HEK293 (cell line): Measurements from ENCODE around the gene CRYGN.

Source experiments
- CTCF ChIA-PET: fragments of 350-600 bp; formaldehyde crosslinking; extraction: SDS; loops from one replicate; lab custom pipeline; 2021; ENCODE audit warnings: antibody characterized with exemption; lab: Yijun Ruan, JAX
- POLR2A ChIA-PET: fragments of 300-600 bp; formaldehyde crosslinking; extraction: SDS; loops from one replicate; lab custom pipeline; 2020; ENCODE audit warnings: antibody characterized with exemption, inconsistent platforms; lab: Yijun Ruan, JAX
- H3K27ac ChIP-seq: fragments of 200-500 bp; sonication (Bioruptor generic); 2 replicates; pipeline ENCODE4 v1.5.1; 2014; ENCODE audit warnings: low read depth, low read length, control low read depth, inconsistent platforms; ENCODE audit errors: extremely low read depth
- H3K36me3 ChIP-seq, 2 experiments: fragments of 200-500 bp in 1 of 2; sonication (Bioruptor generic) in 1 of 2; 1 replicate in 1 of 2; 2 replicates in 1 of 2; pipeline ENCODE4 v1.5.1; 2014 to 2017; ENCODE audit warnings: inconsistent platforms in 2 of 2, low read length in 2 of 2; ENCODE audit not compliant: control insufficient read depth in 2 of 2, insufficient read depth in 1 of 2
- H3K4me1 ChIP-seq: fragments of 200-500 bp; sonication (Bioruptor generic); 2 replicates; pipeline ENCODE4 v1.5.1; 2014; ENCODE audit warnings: mild to moderate bottlenecking, low read length, inconsistent platforms; ENCODE audit not compliant: control insufficient read depth, insufficient read depth
- H3K4me3 ChIP-seq: 2 replicates; pipeline ENCODE4 v1.5.1; 2011; ENCODE audit warnings: low read depth, mild to moderate bottlenecking, control low read depth, low read length, moderate library complexity
- H3K9me3 ChIP-seq: fragments of 200-500 bp; sonication (Bioruptor generic); 2 replicates; pipeline ENCODE4 v1.5.1; 2014; ENCODE audit warnings: low read depth, low read length, inconsistent platforms; ENCODE audit not compliant: control insufficient read depth, insufficient read depth
- ATF2 ChIP-seq: fragments of 450-650 bp; formaldehyde crosslinking; IDR thresholded peaks from 2 replicates; pipeline ENCODE4 v1.5.1; 2016; ENCODE audit warnings: missing biosample characterization, missing genetic modification characterization, low read depth
- GLI4 ChIP-seq: fragments of 450-650 bp; formaldehyde crosslinking; IDR thresholded peaks from 2 replicates; pipeline ENCODE4 v1.5.1; 2016; ENCODE audit warnings: missing biosample characterization, missing genetic modification characterization
- MYNN ChIP-seq: fragments of 450-650 bp; formaldehyde crosslinking; IDR thresholded peaks from 2 replicates; pipeline ENCODE4 v1.5.1; 2016; ENCODE audit warnings: missing biosample characterization, missing genetic modification characterization, borderline replicate concordance
- RBAK ChIP-seq: fragments of 450-650 bp; formaldehyde crosslinking; IDR thresholded peaks from 2 replicates; pipeline ENCODE4 v1.5.1; 2016; ENCODE audit warnings: missing biosample characterization, missing genetic modification characterization
- SCRT1 ChIP-seq: fragments of 450-650 bp; formaldehyde crosslinking; IDR thresholded peaks from 2 replicates; pipeline ENCODE4 v1.5.1; 2016; ENCODE audit warnings: missing biosample characterization, missing genetic modification characterization, borderline replicate concordance
- TCF7L2 ChIP-seq: IDR thresholded peaks from 2 replicates; pipeline ENCODE4 v1.6.1; 2011; ENCODE audit warnings: low read depth, mild to moderate bottlenecking, inconsistent platforms, low read length, moderate library complexity, borderline replicate concordance
- ZBTB48 ChIP-seq: fragments of 450-650 bp; formaldehyde crosslinking; IDR thresholded peaks from 2 replicates; pipeline ENCODE4 v1.5.1; 2016; ENCODE audit warnings: missing biosample characterization, missing genetic modification characterization
- ZNF138 ChIP-seq: fragments of 450-650 bp; formaldehyde crosslinking; IDR thresholded peaks from 2 replicates; pipeline ENCODE4 v1.5.1; 2016; ENCODE audit warnings: missing biosample characterization, missing genetic modification characterization, borderline replicate concordance
- ZNF202 ChIP-seq: fragments of 450-650 bp; formaldehyde crosslinking; IDR thresholded peaks from 2 replicates; pipeline ENCODE4 v1.5.1; 2016; ENCODE audit warnings: missing biosample characterization, missing genetic modification characterization, borderline replicate concordance
- ZNF280C ChIP-seq: fragments of 450-650 bp; formaldehyde crosslinking; IDR thresholded peaks from 2 replicates; pipeline ENCODE4 v1.5.1; 2016; ENCODE audit warnings: missing biosample characterization, missing genetic modification characterization
- ZNF280D ChIP-seq: fragments of 450-650 bp; formaldehyde crosslinking; IDR thresholded peaks from 2 replicates; pipeline ENCODE4 v1.5.1; 2016; ENCODE audit warnings: missing biosample characterization, missing genetic modification characterization
- ZNF423 ChIP-seq: fragments of 450-650 bp; formaldehyde crosslinking; IDR thresholded peaks from 2 replicates; pipeline ENCODE4 v1.5.1; 2016; ENCODE audit warnings: missing biosample characterization, missing genetic modification characterization
- ZNF501 ChIP-seq: fragments of 450-650 bp; formaldehyde crosslinking; IDR thresholded peaks from 2 replicates; pipeline ENCODE4 v1.5.1; 2016; ENCODE audit warnings: missing biosample characterization, missing genetic modification characterization
- ZNF561 ChIP-seq: fragments of 450-650 bp; IDR thresholded peaks from 2 replicates; pipeline ENCODE4 v1.5.1; 2018; ENCODE audit warnings: missing biosample characterization, missing genetic modification characterization, borderline replicate concordance
- ZNF639 ChIP-seq: fragments of 450-650 bp; formaldehyde crosslinking; IDR thresholded peaks from 2 replicates; pipeline ENCODE4 v1.5.1; 2016; ENCODE audit warnings: missing biosample characterization, missing genetic modification characterization
- ZNF747 ChIP-seq: fragments of 450-650 bp; formaldehyde crosslinking; IDR thresholded peaks from 2 replicates; pipeline ENCODE4 v1.5.1; 2016; ENCODE audit warnings: missing biosample characterization, missing genetic modification characterization
- ZSCAN5A ChIP-seq: fragments of 450-650 bp; formaldehyde crosslinking; IDR thresholded peaks from 2 replicates; pipeline ENCODE4 v1.5.1; 2016; ENCODE audit warnings: missing biosample characterization, missing genetic modification characterization

The CRYGN gene

GRCh38 chr7:151406886-151407583, 32.9 kb downstream of the CRYGN start (continued):
- TF ChIP-seq ZSCAN5A (tag by site-specific recombination) (no peak), TCF7L2 (no peak), ZBTB48 (tag by site-specific recombination) (no peak)

GRCh38 chr7:151406051-151406875, 33.7 kb downstream of the CRYGN start:
- ChIA-PET CTCF (interaction anchor here (0.7 kb wide), 1 partner anchor 444 kb away, joined by 3 read pairs; no protein-coding TSS in a partner anchor), POLR2A (no interaction called here)
- Histone ChIP-seq H3K27ac (no peak overlapping the region), H3K36me3 (no peaks in the 10 kb centered on the region), H3K4me1 (no peaks in the 10 kb centered on the region), H3K9me3 (no peaks in the 10 kb centered on the region), H3K4me3 (no peak overlapping the region)
- no peak for TF ChIP-seq ZNF747 (tag by site-specific recombination)
- no peak for TF ChIP-seq ZNF561 (tag by site-specific recombination)
- no peak for TF ChIP-seq RBAK (tag by site-specific recombination)
- no peak for TF ChIP-seq ZNF202 (tag by site-specific recombination)
- no peak for TF ChIP-seq ZNF280C (tag by site-specific recombination)
- no peak for TF ChIP-seq ZNF280D
- TF ChIP-seq ZNF501 (tag by site-specific recombination): no peak
- no peak for TF ChIP-seq ZNF423 (tag by site-specific recombination)
- TF ChIP-seq GLI4 (tag by site-specific recombination): no peak
- TF ChIP-seq ZNF138 (tag by site-specific recombination): no peak
- no peak for TF ChIP-seq ZNF639 (tag by site-specific recombination)
- TF ChIP-seq ATF2 (tag by site-specific recombination): no peak
- no peak for TF ChIP-seq SCRT1 (tag by site-specific recombination)
- no peak for TF ChIP-seq MYNN
